Stimulated activated CD8-positive, alpha-beta memory T cell treated with anti-CD3 and anti-CD28 coated beads, Interleukin-12 subunit alpha, Interleukin-12 subunit beta, amount 100 ng/mL, for 1 hour (primary cell): Measurements from ENCODE around the gene PIP4K2A.
"Not testable (repeated sequence)": the region's sequence is repeated elsewhere in the genome, so short reads cannot be mapped to it uniquely, and the experiment has no call there.

Experiments used
- DNase-seq: peaks from one replicate; pipeline ENCODE4 v3.0.0-alpha.2; 2020; ENCODE audit warnings: low read depth

Gene PIP4K2A

GRCh38 chr10:22718659-22719058 is 4.3 kb upstream of the PIP4K2A start:
- DNase-seq = not testable (repeated sequence)

GRCh38 chr10:22717728-22718127 is 3.4 kb upstream of the PIP4K2A start:
- no peak for DNase-seq

- DNase-seq = no peak
Observed at GRCh38 chr10:22716943-22717342, 2.6 kb upstream of the PIP4K2A start.

- DNase-seq = no peak
Observed at GRCh38 chr10:22715290-22715625, 880 bp upstream of the PIP4K2A start.

- DNase-seq = no peak
Observed at GRCh38 chr10:22713853-22714478, 412 bp downstream of the PIP4K2A start.

GRCh38 chr10:22712956-22713852 is 1.2 kb downstream of the PIP4K2A start:
- no peak for DNase-seq

- no peak for DNase-seq
Observed at GRCh38 chr10:22712211-22712955, 2.0 kb downstream of the PIP4K2A start.

GRCh38 chr10:22711373-22711772 is 3.0 kb downstream of the PIP4K2A start:
- no peak for DNase-seq

GRCh38 chr10:22710139-22710745 is 4.1 kb downstream of the PIP4K2A start:
- no peak for DNase-seq

GRCh38 chr10:22708772-22709171 is 5.6 kb downstream of the PIP4K2A start:
- DNase-seq = no peak

GRCh38 chr10:22705527-22705926 is 8.9 kb downstream of the PIP4K2A start:
- DNase-seq = no peak

GRCh38 chr10:22704942-22705341 is 9.4 kb downstream of the PIP4K2A start:
- no peak for DNase-seq

GRCh38 chr10:22704471-22704911 is 9.9 kb downstream of the PIP4K2A start:
- no peak for DNase-seq

- DNase-seq = no peak
Observed at GRCh38 chr10:22702348-22702747, 12.0 kb downstream of the PIP4K2A start.

- no peak for DNase-seq
Observed at GRCh38 chr10:22701132-22701826, 13.1 kb downstream of the PIP4K2A start.

GRCh38 chr10:22700489-22700888 is 13.9 kb downstream of the PIP4K2A start:
- DNase-seq = no peak

- no peak for DNase-seq
Observed at GRCh38 chr10:22699976-22700375, 14.4 kb downstream of the PIP4K2A start.

GRCh38 chr10:22698941-22699440 is 15.4 kb downstream of the PIP4K2A start:
- DNase-seq = no peak

- no peak for DNase-seq
Observed at GRCh38 chr10:22697800-22698199, 16.6 kb downstream of the PIP4K2A start.

- DNase-seq = no peak
Observed at GRCh38 chr10:22697101-22697500, 17.3 kb downstream of the PIP4K2A start.

- DNase-seq = no peak
Observed at GRCh38 chr10:22693860-22694259, 20.5 kb downstream of the PIP4K2A start.

- no peak for DNase-seq
Observed at GRCh38 chr10:22693371-22693784, 21.0 kb downstream of the PIP4K2A start.
